ENCODE measurements around the gene PSMD6. TPM values are rescaled to one million over a fixed set of nuclear protein-coding genes. Genes with fewer than 3 reads are reported as not detected.

The PSMD6 gene
- total RNA-seq, 1 experiment from 2014 or later: 66.5 TPM

- Histone ChIP-seq H3K4me1 (ENCODE audit: insufficient read depth, low read length, poor library complexity, severe bottlenecking) (peaks cover 7% of the 10 kb centered on the region), H3K36me3 (ENCODE audit: insufficient read depth, low read length, poor library complexity, severe bottlenecking) (no peaks in the 10 kb centered on the region), H3K4me3 (ENCODE audit: low read depth, low read length, poor library complexity, severe bottlenecking) (no peak overlapping the region), H3K9me3 (ENCODE audit: low read depth, low read length, poor library complexity, severe bottlenecking) (no peaks in the 10 kb centered on the region), H3K27ac (ENCODE audit: low read depth, low read length, poor library complexity, severe bottlenecking) (no peak overlapping the region), H3K27me3 (replicated peaks; ENCODE audit: insufficient read depth, low read depth, low read length, poor library complexity) (no peaks in the 10 kb centered on the region)
- TF ChIP-seq CTCF (conservative IDR thresholded peaks at IDR 0.05; ENCODE audit: low read depth, low read length): no peak
- no peak for TF ChIP-seq EZH2 (IDR thresholded peaks at IDR 0.05; ENCODE audit: borderline replicate concordance, low read depth, low read length, poor library complexity, severe bottlenecking)
- CTCF ChIA-PET: no interaction called here
- DNase-seq (ENCODE audit: low spot score): no peak
- intact Hi-C loops (cut with micrococcal nuclease; ENCODE audit: unreplicated experiment): no loop called here
- POLR2A ChIA-PET (ENCODE audit: low non-redundant PET): no interaction called here
- no TSS peak for BruUV-seq (replicated peaks)
These were observed 25.4 kb upstream of the PSMD6 start for GRCh38 chr3:64048631-64049061.

- Histone ChIP-seq H3K4me1 (ENCODE audit: insufficient read depth, low read length, poor library complexity, severe bottlenecking) (peaks cover 7% of the 10 kb centered on the region), H3K36me3 (ENCODE audit: insufficient read depth, low read length, poor library complexity, severe bottlenecking) (no peaks in the 10 kb centered on the region), H3K27ac (ENCODE audit: low read depth, low read length, poor library complexity, severe bottlenecking) (no peak overlapping the region), H3K4me3 (ENCODE audit: low read depth, low read length, poor library complexity, severe bottlenecking) (no peak overlapping the region), H3K9me3 (ENCODE audit: low read depth, low read length, poor library complexity, severe bottlenecking) (no peaks in the 10 kb centered on the region), H3K27me3 (replicated peaks; ENCODE audit: insufficient read depth, low read depth, low read length, poor library complexity) (no peaks in the 10 kb centered on the region)
- intact Hi-C loops (cut with micrococcal nuclease; ENCODE audit: unreplicated experiment): no loop called here
- TF ChIP-seq EZH2 (IDR thresholded peaks at IDR 0.05; ENCODE audit: borderline replicate concordance, low read depth, low read length, poor library complexity, severe bottlenecking) (no peak), CTCF (conservative IDR thresholded peaks at IDR 0.05; ENCODE audit: low read depth, low read length) (no peak)
- BruUV-seq (replicated peaks): no TSS peak
- POLR2A ChIA-PET (ENCODE audit: low non-redundant PET): no interaction called here
- peak; percentile 62 for DNase-seq (ENCODE audit: low spot score)
- CTCF ChIA-PET: no interaction called here
These were observed 24.5 kb upstream of the PSMD6 start for GRCh38 chr3:64047787-64048186.

GRCh38 chr3:64046996-64047594 is 23.8 kb upstream of the PSMD6 start:
- POLR2A ChIA-PET (ENCODE audit: low non-redundant PET): no interaction called here
- intact Hi-C loops (cut with micrococcal nuclease; ENCODE audit: unreplicated experiment): no loop called here
- BruUV-seq (replicated peaks): no TSS peak

More at GRCh38 chr3:64046996-64047594, 23.8 kb upstream of the PSMD6 start:
- Histone ChIP-seq H3K27me3 (replicated peaks; ENCODE audit: insufficient read depth, low read depth, low read length, poor library complexity) (no peaks in the 10 kb centered on the region), H3K9me3 (ENCODE audit: low read depth, low read length, poor library complexity, severe bottlenecking) (no peaks in the 10 kb centered on the region), H3K36me3 (ENCODE audit: insufficient read depth, low read length, poor library complexity, severe bottlenecking) (no peaks in the 10 kb centered on the region), H3K27ac (ENCODE audit: low read depth, low read length, poor library complexity, severe bottlenecking) (peak overlapping the region; percentile 37), H3K4me1 (ENCODE audit: insufficient read depth, low read length, poor library complexity, severe bottlenecking) (peaks cover 7% of the 10 kb centered on the region), H3K4me3 (ENCODE audit: low read depth, low read length, poor library complexity, severe bottlenecking) (no peak overlapping the region)
- CTCF ChIA-PET: no interaction called here
- TF ChIP-seq EZH2 (IDR thresholded peaks at IDR 0.05; ENCODE audit: borderline replicate concordance, low read depth, low read length, poor library complexity, severe bottlenecking) (no peak), CTCF (conservative IDR thresholded peaks at IDR 0.05; ENCODE audit: low read depth, low read length) (no peak)
- DNase-seq (ENCODE audit: low spot score): peak; percentile 31
